Embryonic facial prominence (tissue), 1 donor: Measurements from ENCODE around the gene CUX1.
"Not testable (repeated sequence)": the region's sequence is repeated elsewhere in the genome, so short reads cannot be mapped to it uniquely, and the experiment has no call there.

Experiments used
- DNase-seq: peaks from one replicate; pipeline ENCODE4 v3.0.0-alpha.2; 2016; ENCODE audit errors: extremely low spot score

Gene CUX1

GRCh38 chr7:102286237-102287110 is 469.0 kb downstream of the CUX1 start, which contains the start of gene SH2B2:
SH2B2 (plus strand) TSS chr7:102286868; CDS start chr7:102300551, 13,683 bp downstream.
- no peak for DNase-seq

GRCh38 chr7:102287111-102287980 is 469.9 kb downstream of the CUX1 start:
- DNase-seq, result no peak

- no peak for DNase-seq
These were observed 470.5 kb downstream of the CUX1 start for GRCh38 chr7:102287981-102288278.

GRCh38 chr7:102288285-102288930 is 471.0 kb downstream of the CUX1 start:
- DNase-seq, result no peak

- no peak for DNase-seq
These were observed 471.6 kb downstream of the CUX1 start for GRCh38 chr7:102289057-102289456.

GRCh38 chr7:102291056-102291915 is 473.9 kb downstream of the CUX1 start:
- DNase-seq, result no peak

- no peak for DNase-seq
These were observed 474.5 kb downstream of the CUX1 start for GRCh38 chr7:102291916-102292267.

GRCh38 chr7:102292813-102293798 is 475.7 kb downstream of the CUX1 start:
- DNase-seq, result no peak

- no peak for DNase-seq
These were observed 477.2 kb downstream of the CUX1 start for GRCh38 chr7:102294589-102294988.

- no peak for DNase-seq
These were observed 478.1 kb downstream of the CUX1 start for GRCh38 chr7:102295346-102296178.

GRCh38 chr7:102296179-102296438 is 478.7 kb downstream of the CUX1 start:
- DNase-seq, result no peak

GRCh38 chr7:102296514-102296913 is 479.1 kb downstream of the CUX1 start:
- DNase-seq, result no peak

- no peak for DNase-seq
These were observed 480.2 kb downstream of the CUX1 start for GRCh38 chr7:102297487-102298218.

- no peak for DNase-seq
These were observed 483.3 kb downstream of the CUX1 start for GRCh38 chr7:102300643-102301221.

GRCh38 chr7:102301367-102301766 is 483.9 kb downstream of the CUX1 start:
- not testable (repeated sequence) for DNase-seq

GRCh38 chr7:102302025-102302424 is 484.6 kb downstream of the CUX1 start:
- DNase-seq, result no peak

GRCh38 chr7:102303669-102304422 is 486.4 kb downstream of the CUX1 start:
- DNase-seq, result no peak

GRCh38 chr7:102304668-102305067 is 487.2 kb downstream of the CUX1 start:
- no peak for DNase-seq
